Ectodermal cell (in vitro differentiated cells): Measurements from ENCODE around the gene BMS1.
A peak's percentile ranks its signal among the peaks of the same experiment; 100 is the strongest.

Experiments
- H3K27ac ChIP-seq: 2 replicates; pipeline ENCODE4 v1.7.0; 2013; ENCODE audit warnings: mild to moderate bottlenecking, low read depth, low read length; ENCODE audit not compliant: insufficient read depth, poor library complexity, severe bottlenecking
- H3K27me3 ChIP-seq: 2 replicates; pipeline ENCODE4 v1.7.0; 2013; ENCODE audit warnings: mild to moderate bottlenecking, low read length; ENCODE audit not compliant: insufficient read depth, control insufficient read depth, poor library complexity, severe bottlenecking
- H3K36me3 ChIP-seq: one replicate; pipeline ENCODE4 v1.7.0; 2013; ENCODE audit warnings: low read length; ENCODE audit not compliant: control insufficient read depth, insufficient read depth
- H3K4me1 ChIP-seq: one replicate; pipeline ENCODE4 v1.7.0; 2013; ENCODE audit warnings: low read length; ENCODE audit not compliant: control insufficient read depth, insufficient read depth
- H3K4me3 ChIP-seq: 2 replicates; pipeline ENCODE4 v1.7.0; 2013; ENCODE audit warnings: low read depth, low read length, control low read depth; ENCODE audit not compliant: insufficient read depth
- H3K9me3 ChIP-seq: 2 replicates; pipeline ENCODE4 v1.7.0; 2013; ENCODE audit warnings: mild to moderate bottlenecking, low read length, moderate library complexity; ENCODE audit not compliant: control insufficient read depth
- WGBS, 2 experiments: methylation state at CpG; one replicate each; pipeline ENCODE4 v1.1.7; 2013; ENCODE audit warnings: missing lambda C conversion rate in 2 of 2; 5-methylcytosine and 5-hydroxymethylcytosine counted together

Gene BMS1

DNA sequence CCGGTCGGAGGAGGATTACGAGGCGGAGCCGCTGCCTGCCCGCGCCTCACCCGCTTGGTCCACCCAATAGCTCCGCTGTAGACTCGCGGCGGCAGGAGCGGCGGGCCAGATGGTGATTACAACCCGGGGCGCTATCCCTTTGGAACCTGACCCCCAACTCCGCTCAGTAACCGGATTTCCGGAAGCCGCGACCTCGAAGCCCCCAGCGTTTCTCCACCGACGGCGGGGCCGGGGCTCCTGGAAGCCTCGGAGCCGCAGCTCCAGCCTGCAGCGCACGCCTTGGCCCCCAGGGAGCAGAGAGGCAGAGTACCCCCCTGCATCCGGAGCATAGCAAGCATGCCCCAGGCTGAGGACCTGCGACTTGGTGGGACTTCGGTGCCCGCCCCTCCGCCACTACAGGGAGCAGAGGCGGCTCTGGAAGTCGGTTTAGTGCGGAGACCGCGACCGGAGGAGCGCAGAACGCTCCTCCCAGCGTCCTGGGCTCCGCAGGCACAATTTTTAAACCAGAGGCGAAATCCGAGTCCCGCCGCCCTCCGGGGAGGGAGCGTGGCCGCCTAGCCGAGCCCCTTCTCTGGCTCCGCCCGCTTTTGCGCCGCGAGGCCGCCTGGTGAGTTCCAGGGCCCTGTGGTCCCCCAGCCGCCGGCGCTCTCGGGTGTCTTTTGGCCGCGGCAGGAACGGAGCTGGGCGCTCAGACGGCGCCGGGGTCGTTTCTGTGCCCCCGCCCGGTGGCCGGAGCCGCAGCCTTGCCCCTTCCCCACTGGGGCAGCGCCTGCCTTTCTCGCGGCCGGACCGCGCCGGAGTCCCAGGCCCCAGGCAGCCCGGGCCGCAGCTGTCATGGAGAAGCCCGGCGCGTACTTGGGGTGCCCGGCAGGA lies 28.2 kb upstream of the BMS1 start:
- WGBS, 2 experiments = 2% methylated on average over 89 of the region's 89 CpGs
- Histone ChIP-seq H3K27ac (no peak overlapping the region), H3K4me3 (peak overlapping the region; percentile 39), H3K9me3 (no peaks in the 10 kb centered on the region), H3K36me3 (no peaks in the 10 kb centered on the region), H3K4me1 (peaks cover 3% of the 10 kb centered on the region), H3K27me3 (peaks cover 70% of the 10 kb centered on the region)

DNA sequence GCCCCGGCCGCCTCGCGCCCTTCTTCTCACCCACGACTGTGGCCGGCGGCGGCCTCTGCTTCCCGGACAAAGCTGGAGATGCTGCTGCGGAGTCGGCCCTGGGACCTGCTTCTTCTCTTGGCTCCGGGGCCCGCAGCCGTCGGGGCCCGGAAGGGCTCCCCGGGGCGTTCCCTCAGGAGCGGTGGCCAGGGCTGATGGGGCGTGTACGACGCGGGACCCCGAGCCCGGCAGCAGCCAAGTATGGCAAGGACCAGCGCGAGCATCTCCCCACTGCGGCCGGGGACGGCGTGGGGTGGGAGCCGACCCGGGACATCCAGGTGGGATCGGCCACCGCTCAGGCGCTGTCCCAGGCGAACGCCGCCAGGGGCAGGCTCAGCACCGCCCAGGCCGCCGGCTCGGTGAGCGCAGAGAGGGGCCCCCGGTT lies 27.6 kb upstream of the BMS1 start:
- H3K27ac ChIP-seq = no peak overlapping the region
- no peaks in the 10 kb centered on the region for H3K9me3 ChIP-seq
- H3K4me3 ChIP-seq = peak overlapping the region; percentile 39
- H3K27me3 ChIP-seq = peaks cover 70% of the 10 kb centered on the region
- H3K4me1 ChIP-seq = peaks cover 3% of the 10 kb centered on the region
- no peaks in the 10 kb centered on the region for H3K36me3 ChIP-seq
- WGBS, 2 experiments = 9% methylated on average over 45 of the region's 45 CpGs

DNA sequence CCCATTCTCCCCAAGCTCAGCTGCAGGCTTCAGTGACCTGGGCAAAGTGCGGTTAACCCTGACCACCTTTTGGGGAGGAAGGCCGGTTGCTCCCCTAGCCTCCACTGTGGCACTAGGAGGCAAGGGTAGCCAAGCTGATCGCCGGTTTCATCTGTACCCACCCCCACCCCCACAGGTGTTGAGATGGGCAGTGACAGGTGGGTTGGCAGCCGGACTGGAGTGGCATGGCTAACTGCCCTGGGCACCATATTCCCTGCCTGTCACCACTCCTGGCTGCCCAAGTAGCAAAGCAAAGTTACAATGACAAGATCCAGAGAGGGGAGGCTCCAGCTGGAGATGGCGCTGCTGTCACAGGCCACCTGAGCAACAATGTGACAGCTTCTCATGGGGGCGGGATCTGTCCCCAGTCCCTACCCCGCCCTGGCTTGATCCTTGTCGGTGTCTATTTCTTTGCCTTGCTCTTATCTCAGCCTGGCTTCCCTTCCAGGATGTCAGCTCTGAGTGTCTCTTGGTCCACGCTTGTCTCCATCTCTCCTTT lies 27.0 kb upstream of the BMS1 start:
- no peaks in the 10 kb centered on the region for H3K9me3 ChIP-seq
- H3K27me3 ChIP-seq = peaks cover 70% of the 10 kb centered on the region
- 58 to 71% methylated on average over 10 of the region's 10 CpGs for WGBS, 2 experiments
- no peaks in the 10 kb centered on the region for H3K36me3 ChIP-seq
- H3K27ac ChIP-seq = no peak overlapping the region
- peaks cover 3% of the 10 kb centered on the region for H3K4me1 ChIP-seq
- no peak overlapping the region for H3K4me3 ChIP-seq

DNA sequence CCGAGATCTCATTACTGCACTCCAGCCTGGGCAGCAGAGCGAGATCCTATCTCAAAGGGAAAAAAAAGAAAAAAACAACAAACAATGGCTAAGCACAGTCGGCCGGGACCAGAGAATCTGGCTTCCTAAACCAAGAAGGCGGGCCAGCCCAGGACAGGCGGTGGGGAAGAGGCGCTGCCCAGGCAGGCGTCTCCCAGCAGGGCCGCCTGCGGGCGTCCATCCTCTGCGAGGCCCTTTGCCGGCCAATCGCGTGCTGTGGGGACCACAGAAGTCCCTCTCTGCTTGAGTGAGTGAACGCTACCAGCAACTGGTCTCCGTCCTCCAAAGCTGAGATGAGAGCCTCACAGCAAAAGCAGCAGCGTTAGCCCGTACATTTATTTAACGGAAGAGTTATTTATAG lies 14.7 kb upstream of the BMS1 start:
- Histone ChIP-seq H3K4me1 (no peaks in the 10 kb centered on the region), H3K9me3 (no peaks in the 10 kb centered on the region), H3K4me3 (no peak overlapping the region), H3K36me3 (no peaks in the 10 kb centered on the region), H3K27me3 (no peaks in the 10 kb centered on the region), H3K27ac (no peak overlapping the region)
- WGBS, 2 experiments = 87 to 88% methylated on average over 20 of the region's 20 CpGs

DNA sequence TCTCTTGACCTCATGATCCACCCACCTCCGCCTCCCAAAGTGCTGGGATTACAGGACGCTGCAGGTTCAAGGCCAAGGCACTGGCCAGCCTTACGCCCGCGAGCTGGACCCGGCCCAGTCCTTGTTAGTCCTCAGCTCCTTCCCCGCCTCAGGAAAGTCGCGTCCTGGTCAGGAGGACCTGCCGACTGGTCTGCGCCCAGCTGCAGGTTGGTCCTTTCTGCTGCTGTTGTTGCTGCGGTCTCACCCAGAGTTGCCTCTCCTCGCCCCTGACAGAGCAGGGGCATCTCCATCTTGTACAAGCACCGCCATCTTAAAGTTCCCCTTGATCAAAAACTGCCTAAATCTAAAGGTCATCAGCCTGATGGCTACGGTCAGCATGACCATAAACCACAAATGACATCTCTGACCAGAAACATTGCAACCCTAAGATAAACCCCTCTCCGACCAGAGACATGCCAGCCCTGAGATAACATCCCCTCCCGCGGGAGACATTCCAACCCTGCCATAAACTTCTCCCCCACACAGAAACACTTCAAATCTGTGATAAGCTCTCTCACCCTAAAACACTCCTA lies 13.9 kb upstream of the BMS1 start:
- H3K4me3 ChIP-seq = no peak overlapping the region
- no peak overlapping the region for H3K27ac ChIP-seq
- no peaks in the 10 kb centered on the region for H3K4me1 ChIP-seq
- no peaks in the 10 kb centered on the region for H3K9me3 ChIP-seq
- H3K36me3 ChIP-seq = no peaks in the 10 kb centered on the region
- WGBS, 2 experiments = 92 to 93% methylated on average over 18 of the region's 18 CpGs
- H3K27me3 ChIP-seq = no peaks in the 10 kb centered on the region

DNA sequence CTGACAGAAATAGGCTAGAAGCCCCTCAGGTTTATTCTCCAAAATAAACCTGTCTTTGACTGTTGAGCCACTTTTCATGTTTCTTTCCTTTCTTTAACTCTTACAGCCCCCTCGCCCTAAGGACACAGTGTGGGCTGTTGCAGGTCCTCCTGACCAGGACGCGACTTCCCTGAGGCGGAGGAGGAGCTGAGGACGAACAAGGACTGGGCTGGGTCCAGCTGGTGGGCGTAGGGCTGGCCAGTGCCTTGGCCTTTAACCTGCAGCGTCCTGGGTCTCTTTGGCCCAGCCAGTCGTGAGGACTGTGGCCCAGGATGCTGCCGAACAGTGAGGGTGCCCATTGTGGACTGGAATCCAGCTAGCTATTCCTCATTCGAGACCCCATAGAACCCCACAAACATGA lies 13.4 kb upstream of the BMS1 start:
- no peaks in the 10 kb centered on the region for H3K4me1 ChIP-seq
- WGBS, 2 experiments = 83 to 88% methylated on average over 10 of the region's 10 CpGs
- H3K27me3 ChIP-seq = no peaks in the 10 kb centered on the region
- H3K9me3 ChIP-seq = no peaks in the 10 kb centered on the region
- H3K4me3 ChIP-seq = no peak overlapping the region
- no peak overlapping the region for H3K27ac ChIP-seq
- no peaks in the 10 kb centered on the region for H3K36me3 ChIP-seq

- Histone ChIP-seq H3K4me1 (no peaks in the 10 kb centered on the region), H3K27ac (no peak overlapping the region), H3K27me3 (no peaks in the 10 kb centered on the region), H3K9me3 (no peaks in the 10 kb centered on the region), H3K36me3 (no peaks in the 10 kb centered on the region), H3K4me3 (no peak overlapping the region)
- WGBS, 2 experiments = 77 to 79% methylated on average over 12 of the region's 12 CpGs
These were observed 12.9 kb upstream of the BMS1 start for GRCh38 chr10:42769673-42770072.

DNA sequence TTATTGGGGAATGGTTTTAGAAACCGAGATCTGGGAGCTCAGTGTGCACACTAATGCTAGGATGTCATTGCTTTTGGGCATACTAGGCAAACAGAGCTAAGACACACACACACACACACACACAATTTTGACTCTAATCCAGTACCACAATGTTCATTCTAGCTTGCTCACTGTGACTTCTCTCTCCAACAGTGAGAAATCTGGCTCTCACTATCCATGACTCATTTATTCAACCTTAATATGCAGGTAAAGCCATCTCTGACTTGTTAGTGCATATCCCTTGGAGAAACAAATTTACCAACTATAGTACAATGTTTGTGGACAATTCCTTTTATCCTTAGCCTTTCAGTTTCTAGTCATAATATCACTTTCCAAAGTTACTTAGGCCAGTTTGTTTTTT lies 5.9 kb upstream of the BMS1 start:
- no peak overlapping the region for H3K4me3 ChIP-seq
- H3K36me3 ChIP-seq = no peaks in the 10 kb centered on the region
- WGBS, 2 experiments = 29 to 60% methylated on average over 1 of the region's 1 CpG
- no peak overlapping the region for H3K27ac ChIP-seq
- no peaks in the 10 kb centered on the region for H3K4me1 ChIP-seq
- peaks cover 9% of the 10 kb centered on the region for H3K27me3 ChIP-seq
- H3K9me3 ChIP-seq = no peaks in the 10 kb centered on the region

- Histone ChIP-seq H3K4me1 (no peaks in the 10 kb centered on the region), H3K36me3 (no peaks in the 10 kb centered on the region), H3K27ac (no peak overlapping the region), H3K9me3 (no peaks in the 10 kb centered on the region), H3K27me3 (peaks cover 9% of the 10 kb centered on the region), H3K4me3 (no peak overlapping the region)
- WGBS, 2 experiments = 83 to 91% methylated on average over 4 of the region's 4 CpGs
These were observed 2.1 kb upstream of the BMS1 start for GRCh38 chr10:42780456-42780855.

GRCh38 chr10:42781893-42782445 lies 626 bp upstream of the BMS1 start:
- H3K9me3 ChIP-seq = no peaks in the 10 kb centered on the region
- peak overlapping the region; percentile 41 for H3K27ac ChIP-seq
- peaks cover 9% of the 10 kb centered on the region for H3K27me3 ChIP-seq
- no peaks in the 10 kb centered on the region for H3K4me1 ChIP-seq
- peaks cover 7% of the 10 kb centered on the region for H3K36me3 ChIP-seq
- 42 to 44% methylated on average over 18 of the region's 18 CpGs for WGBS, 2 experiments
- peak overlapping the region; percentile 74 for H3K4me3 ChIP-seq
